Measurements from ENCODE around the gene PYGO2. TPM values are rescaled to one million over a fixed set of nuclear protein-coding genes. Genes with fewer than 3 reads are reported as not detected.

PYGO2 gene
- polyA plus RNA-seq, 1 experiment: 19.3 TPM

GRCh38 chr1:154962795-154963330, 1.3 kb upstream of the PYGO2 start:
- no peak for TF ChIP-seq CTCF (IDR thresholded peaks at IDR 0.05; ENCODE audit: low read depth, low read length)
- Histone ChIP-seq H3K27me3 (ENCODE audit: control insufficient read depth, insufficient read depth, low read length) (no peaks in the 10 kb centered on the region), H3K4me3 (ENCODE audit: low read depth, low read length) (peak overlapping the region; percentile 74; the same call in 1 of the 2 replicates), H3K9me3 (ENCODE audit: control insufficient read depth, insufficient read depth, low read length) (no peaks in the 10 kb centered on the region; the same call in 1 of the 2 replicates), H3K27ac (ENCODE audit: low read depth, low read length) (no peak overlapping the region)
- no peak for DNase-seq (ENCODE audit: low read depth, low spot score)
- ChIA-PET POLR2A (interaction anchor here (5.6 kb wide), 1 partner anchor 9 kb away, joined by 59 read pairs; the partner anchor contains the start of gene SHC1), CTCF (interaction anchor here (0.7 to 2.1 kb wide), 2 partner anchors 37 to 54 kb away, joined by 3 to 11 read pairs; no protein-coding TSS in a partner anchor)

- H3K4me3 ChIP-seq (ENCODE audit: low read depth, low read length): peak overlapping the region; percentile 74
- peak overlapping the region; percentile 81 for H3K27ac ChIP-seq (ENCODE audit: low read depth, low read length)
- no peak for DNase-seq (ENCODE audit: low read depth, low spot score)
- ChIA-PET CTCF (interaction anchor here (0.7 to 2.1 kb wide), 2 partner anchors 37 to 55 kb away, joined by 3 to 11 read pairs; no protein-coding TSS in a partner anchor), POLR2A (interaction anchor here (1.0 to 5.6 kb wide), 3 partner anchors 9 to 34 kb away, joined by 3 to 59 read pairs (median 4); partner anchors contain the start of genes PMVK and SHC1)
- no peak for TF ChIP-seq CTCF (IDR thresholded peaks at IDR 0.05; ENCODE audit: low read depth, low read length)
- no peaks in the 10 kb centered on the region for H3K27me3 ChIP-seq (ENCODE audit: control insufficient read depth, insufficient read depth, low read length)
- no peaks in the 10 kb centered on the region; the same call in 1 of the 2 replicates for H3K9me3 ChIP-seq (ENCODE audit: control insufficient read depth, insufficient read depth, low read length)
Observed at GRCh38 chr1:154962156-154962749, 671 bp upstream of the PYGO2 start.

GRCh38 chr1:154960446-154961136, 991 bp downstream of the PYGO2 start:
- Histone ChIP-seq H3K27ac (ENCODE audit: low read depth, low read length) (no peak overlapping the region), H3K4me3 (ENCODE audit: low read depth, low read length) (peak overlapping the region; percentile 74), H3K27me3 (ENCODE audit: control insufficient read depth, insufficient read depth, low read length) (no peaks in the 10 kb centered on the region), H3K9me3 (ENCODE audit: control insufficient read depth, insufficient read depth, low read length) (no peaks in the 10 kb centered on the region; the same call in 1 of the 2 replicates)
- ChIA-PET CTCF (interaction anchor here (0.6 to 2.1 kb wide), 7 partner anchors 8 to 125 kb away, joined by 3 to 11 read pairs (median 4); partner anchors contain the start of gene SHC1), POLR2A (interaction anchor here (0.9 to 5.6 kb wide), 6 partner anchors 11 to 124 kb away, joined by 3 to 59 read pairs (median 4); partner anchors contain the start of genes PMVK and SHC1)
- no peak for DNase-seq (ENCODE audit: low read depth, low spot score)
- no peak for TF ChIP-seq CTCF (IDR thresholded peaks at IDR 0.05; ENCODE audit: low read depth, low read length)

GRCh38 chr1:154959426-154959780, 2.2 kb downstream of the PYGO2 start:
- POLR2A ChIA-PET: interaction anchor here (5.6 kb wide), 1 partner anchor 12 kb away, joined by 59 read pairs; the partner anchor contains the start of gene SHC1

More at GRCh38 chr1:154959426-154959780, 2.2 kb downstream of the PYGO2 start:
- Histone ChIP-seq H3K4me3 (ENCODE audit: low read depth, low read length) (no peak overlapping the region), H3K27me3 (ENCODE audit: control insufficient read depth, insufficient read depth, low read length) (no peaks in the 10 kb centered on the region), H3K27ac (ENCODE audit: low read depth, low read length) (no peak overlapping the region), H3K9me3 (ENCODE audit: control insufficient read depth, insufficient read depth, low read length) (no peaks in the 10 kb centered on the region; the same call in 1 of the 2 replicates)
- no peak for TF ChIP-seq CTCF (IDR thresholded peaks at IDR 0.05; ENCODE audit: low read depth, low read length)
- DNase-seq (ENCODE audit: low read depth, low spot score): no peak
- CTCF ChIA-PET: interaction anchor here (1.3 to 1.7 kb wide), 2 partner anchors 36 to 126 kb away, joined by 3 to 4 read pairs; no protein-coding TSS in a partner anchor
